Measurements from ENCODE around the gene SH2D4B.

The SH2D4B gene

GRCh38 chr10:80537736-80538480 lies at the start of gene SH2D4B:
Gene SH2D4B, plus strand, starts transcription at chr10:80537902. Its CDS starts 430 bp downstream, at chr10:80538332.
- DNase-seq, result no peak

DNA sequence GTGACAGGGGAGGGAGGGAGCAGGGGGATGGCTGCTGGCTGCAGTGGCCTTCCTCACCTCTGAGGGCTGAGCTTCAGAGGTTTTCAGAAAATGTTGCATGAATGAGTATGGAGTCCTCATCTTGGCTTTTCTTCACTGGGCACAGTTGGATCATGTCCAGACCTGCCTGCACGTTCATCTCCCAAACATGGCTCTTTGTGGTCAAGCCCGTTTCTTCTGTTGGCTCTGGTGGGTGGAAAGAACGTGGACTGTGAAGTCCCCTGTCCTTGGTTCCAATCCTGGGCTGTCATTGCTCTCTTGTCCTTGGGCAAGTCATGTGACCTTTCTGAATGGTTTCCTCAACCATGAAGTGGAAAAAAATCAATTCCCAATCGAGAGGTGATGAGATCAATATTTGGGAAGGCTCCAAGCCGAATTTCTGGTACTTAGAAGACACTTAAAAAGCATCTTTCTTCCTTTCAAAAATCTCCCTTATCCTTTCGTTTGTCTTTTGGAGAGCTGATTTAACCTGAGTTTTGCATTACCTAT lies 49.1 kb upstream of the SH2D4B start:
- DNase-seq, result no peak

GRCh38 chr10:80489371-80490112 lies 48.2 kb upstream of the SH2D4B start:
- no peak for DNase-seq

GRCh38 chr10:80491251-80492102 lies 46.2 kb upstream of the SH2D4B start:
- no peak for DNase-seq

- DNase-seq, result no peak
Measured at GRCh38 chr10:80492848-80493521, 44.7 kb upstream of the SH2D4B start.

GRCh38 chr10:80493522-80494051 lies 44.1 kb upstream of the SH2D4B start:
- DNase-seq, result no peak

DNA sequence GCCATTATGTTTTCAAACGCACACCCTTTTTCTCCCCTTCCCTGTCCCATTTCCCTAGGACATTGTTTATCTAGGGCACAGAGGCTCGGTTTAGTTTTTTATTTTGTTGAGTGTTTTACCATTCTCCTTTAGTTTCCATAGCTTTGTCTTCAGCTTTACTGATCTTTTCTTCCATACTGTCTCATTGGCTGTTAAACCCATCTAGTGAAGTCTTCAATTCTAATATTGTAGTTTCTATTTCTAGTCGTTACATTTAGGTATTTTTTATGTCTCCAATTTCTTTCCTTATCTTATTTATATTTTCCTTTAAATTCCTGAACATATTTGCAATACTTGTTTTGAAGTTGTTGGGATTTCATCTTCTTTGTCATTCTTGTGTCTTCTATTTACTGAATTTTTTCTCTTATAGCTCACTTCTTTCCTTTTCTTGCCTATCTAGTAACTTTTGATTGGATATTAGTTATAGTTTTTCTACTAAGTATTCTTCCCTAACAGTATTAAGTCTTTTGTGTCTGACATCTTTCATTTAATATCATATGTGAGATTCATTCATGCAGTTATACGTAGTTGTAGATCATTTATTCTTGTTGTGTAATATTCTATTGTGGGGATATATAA lies 41.0 kb upstream of the SH2D4B start:
- DNase-seq, result no peak

DNA sequence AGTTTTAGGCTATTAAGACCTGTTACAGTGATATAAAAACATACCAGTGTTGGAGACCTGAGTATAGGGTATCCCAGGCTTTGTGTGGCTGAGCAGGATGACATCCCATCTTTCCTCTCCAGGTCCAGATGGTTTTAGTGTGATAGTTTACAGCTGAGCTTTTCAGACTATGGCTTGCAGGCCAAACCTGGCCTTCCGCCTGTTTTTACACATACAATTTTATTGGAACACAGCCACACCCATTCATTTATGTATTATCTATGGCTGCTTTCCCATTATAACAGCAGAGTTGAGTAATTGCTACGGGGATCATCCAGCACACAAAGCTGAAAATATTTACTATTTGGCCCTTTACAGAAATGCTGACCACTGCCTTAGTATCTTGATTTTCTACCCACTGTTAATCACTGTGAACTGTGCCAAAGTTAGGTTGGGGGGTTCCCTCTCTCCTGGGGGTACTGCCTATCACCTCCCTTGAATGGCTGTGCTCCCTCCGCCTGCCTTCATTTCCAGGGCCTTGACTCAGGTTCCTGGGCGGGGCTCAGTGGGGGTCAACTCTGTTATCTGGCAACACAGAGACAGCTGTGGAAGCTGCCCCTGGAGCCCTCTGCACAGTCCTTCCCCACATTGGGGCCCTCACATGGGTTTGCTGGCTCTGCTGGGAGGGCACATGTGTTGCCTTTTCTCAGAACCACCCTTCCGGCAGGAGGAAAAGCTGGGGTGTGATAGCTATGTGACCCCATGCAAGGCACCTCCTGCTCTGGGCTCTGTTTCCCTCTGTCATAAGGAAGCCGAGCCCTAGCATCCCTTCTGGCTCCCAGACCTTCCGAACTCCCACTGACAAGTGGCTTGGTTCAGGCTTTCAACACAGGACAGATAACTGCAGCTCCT lies 40.3 kb upstream of the SH2D4B start:
- DNase-seq, result no peak

DNA sequence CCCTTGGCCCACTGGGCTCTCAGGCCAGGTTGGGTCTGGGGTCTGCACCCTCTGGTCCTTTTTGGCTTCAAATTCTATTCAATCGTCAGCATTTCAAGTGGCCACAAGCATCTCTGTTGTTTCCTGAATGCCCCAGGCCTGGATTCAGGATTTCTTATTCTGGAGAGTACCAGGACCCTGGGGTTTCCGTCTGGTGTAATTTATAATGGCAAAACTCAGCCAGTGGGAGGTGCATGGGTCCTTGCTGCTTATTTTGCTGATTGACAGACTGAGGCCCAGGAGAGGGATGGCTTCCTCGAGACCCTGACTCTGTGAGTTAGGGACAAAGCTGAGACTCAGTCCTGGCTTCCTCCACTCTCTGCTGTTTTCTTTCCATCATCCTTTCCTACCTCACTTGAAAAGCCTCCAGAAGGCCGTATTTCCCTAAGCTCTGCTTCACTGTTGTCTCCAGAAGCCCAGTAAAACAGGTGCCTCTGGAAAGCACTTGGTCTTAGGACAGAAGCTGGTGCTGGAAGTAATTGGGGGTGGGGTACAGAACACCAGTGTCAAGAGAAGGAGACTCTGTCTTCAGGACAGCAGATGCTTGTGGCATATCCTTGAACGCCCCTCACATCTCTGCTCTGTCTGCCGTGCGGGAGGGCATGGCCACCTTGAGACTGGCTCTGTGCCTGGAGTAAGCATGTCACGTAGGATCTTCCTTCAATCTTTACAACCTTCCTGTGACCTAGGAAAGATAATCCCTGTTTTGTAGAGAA lies 39.4 kb upstream of the SH2D4B start:
- DNase-seq, result no peak

DNA sequence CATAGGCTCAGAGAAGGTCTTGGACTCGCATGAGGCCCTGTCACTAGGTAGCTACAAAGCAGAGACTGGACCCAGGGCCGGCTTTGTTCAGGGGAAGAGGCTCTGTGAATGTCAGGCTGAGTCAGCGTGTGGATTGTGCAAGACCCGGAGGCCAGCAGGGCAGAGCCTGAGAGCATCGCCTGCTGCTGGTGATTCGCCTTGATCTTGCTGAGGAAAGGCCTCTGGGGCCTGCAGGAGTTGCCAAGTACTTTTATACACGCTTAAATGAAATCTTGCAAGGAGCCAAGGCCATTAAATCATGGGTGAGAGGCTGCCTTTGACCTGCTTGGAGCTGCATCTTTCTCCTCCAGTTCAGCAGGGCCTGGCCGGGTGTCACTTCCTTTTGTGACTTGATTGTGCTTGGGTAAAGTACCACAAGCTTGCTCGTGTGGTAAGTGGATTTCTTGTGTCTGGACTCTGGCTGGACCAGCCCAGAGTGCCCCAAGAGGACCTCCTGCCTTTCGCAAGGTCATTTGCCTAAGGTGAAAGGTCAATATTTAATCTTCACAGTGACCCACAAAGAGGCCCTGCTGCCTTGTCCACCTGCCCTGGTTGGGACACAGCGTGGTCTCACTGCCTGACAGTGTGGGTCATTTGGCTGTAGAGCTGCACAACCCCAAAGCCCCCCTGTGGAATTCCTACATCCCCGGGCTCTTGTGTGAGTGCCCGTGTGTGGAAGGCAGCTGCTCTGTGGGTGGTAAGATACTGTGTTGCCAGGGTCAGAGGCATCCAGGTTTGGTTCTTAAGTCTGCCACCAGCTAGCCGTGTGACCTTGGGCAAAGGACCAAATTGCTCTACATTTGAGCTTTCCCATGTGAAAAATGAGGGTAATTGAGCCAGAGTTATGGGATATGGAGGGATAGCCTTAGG lies 38.6 kb upstream of the SH2D4B start:
- no peak for DNase-seq

GRCh38 chr10:80500572-80501380 lies 36.9 kb upstream of the SH2D4B start:
- no peak for DNase-seq

DNA sequence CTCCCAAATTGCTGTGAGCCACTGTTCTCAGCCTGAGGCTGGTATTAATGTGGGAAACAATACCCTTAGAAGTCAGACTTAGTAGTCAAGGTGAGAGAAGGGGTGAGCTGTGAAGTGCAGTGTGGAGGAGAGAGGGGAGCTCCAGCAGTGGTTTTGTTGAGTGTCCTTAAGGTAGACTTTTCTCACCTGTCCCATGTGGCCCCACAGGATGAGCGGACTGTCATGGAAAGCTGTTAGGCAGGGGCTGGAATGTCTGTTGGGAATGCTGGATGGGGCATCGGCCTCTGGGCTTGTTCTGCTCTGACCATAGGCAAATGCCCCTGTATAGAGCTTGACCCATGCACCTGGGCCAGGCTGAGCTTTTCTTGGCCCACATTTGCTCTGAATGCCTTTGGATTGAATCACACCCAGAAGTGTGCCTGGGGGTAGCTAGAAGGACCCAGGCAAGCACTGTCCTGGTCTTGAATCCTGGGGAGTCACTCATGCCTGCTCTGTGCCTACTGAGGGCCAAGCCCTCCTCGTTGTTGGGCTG lies 36.3 kb upstream of the SH2D4B start:
- DNase-seq, result no peak

DNA sequence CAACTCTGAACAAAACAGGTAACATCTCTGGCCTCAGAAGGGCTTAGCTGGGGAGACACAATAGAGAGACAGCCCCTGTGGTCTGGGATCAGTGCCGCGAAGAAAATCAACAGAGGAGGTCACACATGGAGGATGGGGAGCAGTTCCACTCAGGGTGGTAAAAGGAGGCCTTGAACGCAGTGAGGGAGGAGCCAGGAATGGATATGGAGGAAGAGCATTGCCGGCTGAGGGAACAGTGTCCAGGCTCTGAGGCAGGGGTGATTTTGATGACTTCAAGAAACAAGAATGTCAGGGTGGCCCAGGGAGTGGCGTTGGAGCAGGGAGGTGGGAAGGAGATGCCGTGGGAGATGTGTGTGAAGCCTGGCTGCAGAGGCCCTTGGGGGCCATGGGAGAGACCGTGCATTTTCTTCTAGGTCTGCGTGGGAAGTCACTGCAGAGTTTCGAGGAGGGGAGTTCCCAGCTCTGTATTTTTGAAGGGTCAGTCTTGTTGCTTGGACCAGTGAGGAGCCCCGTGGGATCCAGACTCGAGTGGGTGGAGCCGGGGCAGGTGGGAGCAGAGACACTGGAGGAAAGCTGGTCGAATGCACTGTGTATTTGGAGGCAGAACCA lies 35.7 kb upstream of the SH2D4B start:
- DNase-seq, result no peak

DNA sequence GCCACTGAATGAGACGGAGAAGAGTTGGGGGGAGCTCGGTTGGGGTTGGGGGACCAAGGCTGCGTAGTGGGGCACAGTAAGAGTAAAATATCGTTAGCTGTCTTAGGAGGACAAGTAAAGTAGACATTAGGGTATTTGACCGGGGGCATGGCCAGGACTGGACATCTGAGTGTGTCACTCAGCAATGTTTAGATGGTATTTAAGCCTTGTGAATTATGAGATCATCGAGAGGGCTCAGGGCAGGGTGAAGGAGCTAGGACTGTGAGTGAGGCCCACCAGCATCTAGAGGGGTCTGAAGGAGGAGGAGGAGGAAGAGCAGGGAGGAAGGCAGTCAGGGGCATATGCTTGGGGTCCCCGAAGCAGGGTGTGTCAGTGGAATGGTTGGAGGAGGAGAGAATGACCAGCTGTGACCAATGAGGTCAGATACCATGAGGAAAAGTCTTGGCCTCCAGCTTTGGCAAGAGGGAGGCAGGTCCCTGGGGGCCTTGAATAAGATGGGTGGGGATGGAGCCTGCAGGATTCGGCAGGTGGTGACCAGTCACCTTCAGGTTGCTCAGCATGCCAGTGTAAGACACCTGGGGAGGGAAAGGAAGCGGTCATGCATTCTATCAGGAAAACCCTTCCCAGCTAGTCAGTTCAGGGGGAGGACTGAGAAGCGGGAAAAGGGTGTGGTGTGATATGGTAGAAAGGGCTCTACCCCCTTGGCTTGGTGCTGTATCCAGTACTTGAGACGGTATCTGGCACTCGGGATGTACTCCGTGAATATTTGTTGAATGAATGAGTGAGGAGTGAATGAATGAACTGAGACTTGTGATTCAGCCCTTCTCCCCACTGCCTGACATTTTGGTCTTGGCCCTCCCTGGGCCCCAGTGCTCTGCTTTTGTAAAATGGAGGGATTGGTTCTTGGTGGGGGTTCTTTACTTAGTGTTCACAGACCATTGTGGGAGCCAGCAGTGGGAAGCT lies 34.8 kb upstream of the SH2D4B start:
- no peak for DNase-seq

GRCh38 chr10:80503584-80504157 lies 34.0 kb upstream of the SH2D4B start:
- DNase-seq, result no peak

All from NCI-H1092 (cell line).